Measurements from ENCODE around the gene AGAP1.
"Not testable (repeated sequence)": the region's sequence is repeated elsewhere in the genome, so short reads cannot be mapped to it uniquely, and the experiment has no call there.

Gene AGAP1

DNA sequence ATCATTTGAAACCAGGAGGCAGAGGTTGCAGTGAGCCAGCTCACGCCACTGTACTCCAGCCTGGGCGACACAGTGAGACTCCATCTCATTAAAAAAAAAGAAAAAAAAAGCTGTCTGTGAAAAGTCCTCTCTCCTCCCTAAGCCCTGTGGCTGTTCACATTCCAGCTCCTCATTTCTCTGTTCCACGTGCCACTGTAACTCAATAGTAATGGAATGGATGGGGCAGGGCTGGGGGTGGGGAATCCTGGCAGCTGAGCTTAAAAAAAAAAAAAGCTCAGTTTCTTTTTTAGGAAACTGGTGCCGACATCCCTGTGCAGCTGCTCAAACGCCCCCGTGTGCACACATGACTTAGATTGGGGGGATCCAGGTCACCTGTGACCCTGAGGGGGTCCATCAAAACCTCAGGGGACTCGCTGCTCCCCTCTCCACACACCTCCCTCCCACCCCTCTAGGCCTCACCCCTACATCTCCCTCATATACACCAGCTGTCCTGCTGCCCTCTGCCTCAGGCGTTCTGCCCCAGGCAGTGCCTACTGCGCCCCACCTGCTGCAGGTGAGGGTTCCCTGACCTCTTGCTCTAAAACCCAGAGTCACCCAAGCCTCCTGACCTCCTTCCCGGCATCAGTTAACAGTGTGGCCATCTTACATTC lies 255.4 kb downstream of the AGAP1 start:
- 92 to 93% methylated on average over 10 of the region's 10 CpGs for WGBS, 2 experiments
- no peak overlapping the region for H3K27ac ChIP-seq (ENCODE audit: insufficient read depth, low read depth, low read length, poor library complexity, severe bottlenecking)
- H3K36me3 ChIP-seq (ENCODE audit: control insufficient read depth, insufficient read depth, low read length): peaks cover 9% of the 10 kb centered on the region

DNA sequence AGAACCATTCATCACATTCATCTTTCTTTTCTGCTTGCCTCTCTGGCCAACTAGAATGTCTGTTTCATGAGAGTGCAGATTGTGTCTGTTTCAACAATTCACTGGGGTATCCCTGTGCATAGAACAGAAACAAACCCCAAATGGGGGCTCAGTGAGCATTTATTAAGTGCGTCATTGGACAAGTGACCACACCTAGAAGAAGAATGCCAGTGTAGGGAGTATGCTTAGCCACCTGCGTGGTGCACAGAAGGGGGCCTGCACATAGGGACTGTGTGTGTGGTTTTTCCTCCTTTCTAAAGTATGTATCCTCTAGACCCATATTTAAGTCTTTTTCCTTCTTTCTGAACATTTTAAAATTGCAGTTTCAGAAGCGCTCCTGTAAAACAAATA lies 255.9 kb downstream of the AGAP1 start:
- Histone ChIP-seq H3K27ac (ENCODE audit: insufficient read depth, low read depth, low read length, poor library complexity, severe bottlenecking) (no peak overlapping the region), H3K4me3 (ENCODE audit: insufficient read depth, low read depth, low read length) (no peak overlapping the region), H3K36me3 (ENCODE audit: control insufficient read depth, insufficient read depth, low read length) (peaks cover 9% of the 10 kb centered on the region), H3K27me3 (ENCODE audit: control insufficient read depth, insufficient read depth, low read length, poor library complexity, severe bottlenecking) (no peaks in the 10 kb centered on the region), H3K9me3 (ENCODE audit: control insufficient read depth, low read length) (no peaks in the 10 kb centered on the region), H3K4me1 (ENCODE audit: control insufficient read depth, insufficient read depth, low read length) (peaks cover 8% of the 10 kb centered on the region)
- 94 to 99% methylated on average over 3 of the region's 3 CpGs for WGBS, 2 experiments

More for the DNA sequence above, 255.4 kb downstream of the AGAP1 start:
- Histone ChIP-seq H3K27me3 (ENCODE audit: control insufficient read depth, insufficient read depth, low read length, poor library complexity, severe bottlenecking) (no peaks in the 10 kb centered on the region), H3K4me3 (ENCODE audit: insufficient read depth, low read depth, low read length) (no peak overlapping the region), H3K4me1 (ENCODE audit: control insufficient read depth, insufficient read depth, low read length) (peaks cover 3% of the 10 kb centered on the region), H3K9me3 (ENCODE audit: control insufficient read depth, low read length) (no peaks in the 10 kb centered on the region)

DNA sequence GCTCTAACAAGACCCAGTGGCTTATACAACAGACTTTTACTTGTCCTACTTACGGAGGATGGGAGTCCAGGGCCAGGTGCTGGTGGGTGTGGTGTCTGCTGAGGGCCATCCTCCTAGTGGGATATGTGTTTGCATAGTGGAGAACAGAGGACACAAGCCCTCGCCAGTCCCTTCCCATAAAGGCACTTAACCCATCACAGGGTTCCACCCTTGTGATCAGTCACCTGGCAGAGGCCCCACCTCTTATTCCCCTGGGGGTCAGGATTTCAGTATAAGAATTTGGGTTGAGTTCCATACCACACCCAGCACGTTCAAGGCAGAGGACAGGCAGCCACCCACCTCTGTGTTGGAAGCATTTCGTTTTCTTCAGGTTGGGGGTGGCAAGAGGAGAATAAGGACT lies 259.0 kb downstream of the AGAP1 start:
- H3K36me3 ChIP-seq (ENCODE audit: control insufficient read depth, insufficient read depth, low read length): peaks cover 9% of the 10 kb centered on the region
- 89 to 100% methylated on average over 3 to 4 of the region's 4 CpGs for WGBS, 2 experiments
- peaks cover 25% of the 10 kb centered on the region for H3K4me1 ChIP-seq (ENCODE audit: control insufficient read depth, insufficient read depth, low read length)
- no peaks in the 10 kb centered on the region for H3K9me3 ChIP-seq (ENCODE audit: control insufficient read depth, low read length)
- no peak overlapping the region for H3K4me3 ChIP-seq (ENCODE audit: insufficient read depth, low read depth, low read length)
- H3K27ac ChIP-seq (ENCODE audit: insufficient read depth, low read depth, low read length, poor library complexity, severe bottlenecking): no peak overlapping the region
- H3K27me3 ChIP-seq (ENCODE audit: control insufficient read depth, insufficient read depth, low read length, poor library complexity, severe bottlenecking): no peaks in the 10 kb centered on the region

DNA sequence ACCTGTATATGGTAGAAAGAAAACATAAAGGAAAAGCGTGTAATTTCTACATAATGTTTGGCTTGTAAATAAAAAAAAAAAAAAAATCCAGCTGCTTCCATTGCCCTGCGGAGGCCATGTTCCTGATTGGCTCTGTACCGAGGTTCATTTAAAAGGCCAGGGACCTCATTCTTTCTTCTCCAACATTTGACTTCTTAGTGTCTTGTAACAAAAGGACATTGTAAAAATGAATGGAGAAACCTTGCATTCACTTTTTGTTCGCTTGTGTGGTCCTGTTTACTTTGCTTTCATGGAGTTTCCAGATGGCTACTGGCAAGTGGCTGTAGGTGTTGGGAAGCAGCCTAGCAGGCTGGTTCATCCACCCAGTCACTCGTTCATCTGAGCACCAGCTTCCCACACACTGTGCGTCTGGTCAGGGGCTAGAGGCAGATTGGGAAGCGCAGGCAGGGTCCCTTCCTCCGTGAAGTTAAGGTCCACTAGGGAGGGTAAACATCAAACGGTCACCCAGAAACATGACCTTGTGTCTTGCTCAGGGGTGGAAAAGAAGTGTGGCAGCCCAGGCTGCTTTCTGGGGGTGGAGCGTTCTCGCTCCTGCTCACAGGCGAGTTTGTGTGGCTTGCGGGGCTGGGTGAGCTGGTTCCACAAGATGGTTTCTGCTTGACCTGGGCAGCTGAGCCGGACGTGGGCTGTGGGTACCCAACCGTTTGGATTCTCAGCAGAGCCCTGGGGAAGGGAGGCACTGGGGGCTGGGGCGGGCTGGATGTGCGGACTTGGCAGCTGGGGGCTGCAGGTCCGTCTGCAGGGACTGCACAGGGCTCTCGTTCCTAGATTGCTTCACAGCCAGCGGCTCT lies 260.7 kb downstream of the AGAP1 start:
- Histone ChIP-seq H3K9me3 (ENCODE audit: control insufficient read depth, low read length) (no peaks in the 10 kb centered on the region), H3K4me3 (ENCODE audit: insufficient read depth, low read depth, low read length) (no peak overlapping the region), H3K4me1 (ENCODE audit: control insufficient read depth, insufficient read depth, low read length) (peaks cover 25% of the 10 kb centered on the region), H3K36me3 (ENCODE audit: control insufficient read depth, insufficient read depth, low read length) (peaks cover 9% of the 10 kb centered on the region), H3K27me3 (ENCODE audit: control insufficient read depth, insufficient read depth, low read length, poor library complexity, severe bottlenecking) (no peaks in the 10 kb centered on the region), H3K27ac (ENCODE audit: insufficient read depth, low read depth, low read length, poor library complexity, severe bottlenecking) (no peak overlapping the region)
- 81 to 82% methylated on average over 21 of the region's 21 CpGs for WGBS, 2 experiments

DNA sequence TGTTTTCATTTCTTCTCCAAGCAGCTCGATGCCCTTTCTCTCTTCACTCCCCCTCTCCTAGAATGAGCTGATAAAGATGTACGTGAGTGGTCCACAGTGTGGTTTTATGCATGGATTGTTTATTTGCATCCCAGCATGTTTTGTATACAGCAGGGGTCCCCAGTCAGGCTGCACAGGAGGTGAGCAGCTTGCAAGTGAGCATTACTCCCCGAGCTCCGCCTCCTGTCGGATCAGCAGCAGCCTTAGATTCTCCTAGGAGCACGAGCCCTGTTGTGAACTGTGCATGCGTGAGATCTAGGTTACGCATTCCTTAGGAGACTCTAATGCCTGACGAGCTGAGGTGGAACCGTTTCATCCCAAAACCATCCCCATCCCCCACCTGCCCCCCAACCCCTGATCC lies 262.6 kb downstream of the AGAP1 start:
- peaks cover 25% of the 10 kb centered on the region for H3K4me1 ChIP-seq (ENCODE audit: control insufficient read depth, insufficient read depth, low read length)
- H3K9me3 ChIP-seq (ENCODE audit: control insufficient read depth, low read length): no peaks in the 10 kb centered on the region
- no peak overlapping the region for H3K4me3 ChIP-seq (ENCODE audit: insufficient read depth, low read depth, low read length)
- H3K27me3 ChIP-seq (ENCODE audit: control insufficient read depth, insufficient read depth, low read length, poor library complexity, severe bottlenecking): no peaks in the 10 kb centered on the region
- no peak overlapping the region for H3K27ac ChIP-seq (ENCODE audit: insufficient read depth, low read depth, low read length, poor library complexity, severe bottlenecking)
- H3K36me3 ChIP-seq (ENCODE audit: control insufficient read depth, insufficient read depth, low read length): no peaks in the 10 kb centered on the region
- WGBS, 2 experiments: 42 to 43% methylated on average over 9 to 10 of the region's 10 CpGs

DNA sequence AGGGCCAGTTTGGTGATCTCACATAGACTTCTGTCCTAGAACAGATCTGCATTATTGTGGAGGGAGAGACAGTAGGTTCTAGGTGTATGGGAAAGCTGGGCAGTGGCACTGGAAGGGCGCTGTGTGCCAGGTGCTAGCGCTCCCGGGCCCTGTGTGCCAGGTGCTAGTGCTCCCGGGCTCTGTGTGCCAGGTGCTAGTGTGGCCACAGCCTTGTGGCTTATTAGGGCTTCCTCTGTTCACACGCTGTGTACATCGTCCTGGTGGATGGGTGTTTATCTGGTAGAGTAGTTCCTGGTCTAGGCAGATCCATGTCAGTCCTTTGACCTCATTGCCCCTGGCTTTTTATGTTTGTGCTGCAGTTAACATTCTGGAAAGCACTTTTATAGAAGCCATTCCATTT lies 263.4 kb downstream of the AGAP1 start:
- H3K36me3 ChIP-seq (ENCODE audit: control insufficient read depth, insufficient read depth, low read length): no peaks in the 10 kb centered on the region
- H3K27me3 ChIP-seq (ENCODE audit: control insufficient read depth, insufficient read depth, low read length, poor library complexity, severe bottlenecking): no peaks in the 10 kb centered on the region
- 95 to 98% methylated on average over 6 of the region's 6 CpGs for WGBS, 2 experiments
- H3K27ac ChIP-seq (ENCODE audit: insufficient read depth, low read depth, low read length, poor library complexity, severe bottlenecking): no peak overlapping the region
- no peaks in the 10 kb centered on the region for H3K9me3 ChIP-seq (ENCODE audit: control insufficient read depth, low read length)
- H3K4me1 ChIP-seq (ENCODE audit: control insufficient read depth, insufficient read depth, low read length): peaks cover 25% of the 10 kb centered on the region
- no peak overlapping the region for H3K4me3 ChIP-seq (ENCODE audit: insufficient read depth, low read depth, low read length)

DNA sequence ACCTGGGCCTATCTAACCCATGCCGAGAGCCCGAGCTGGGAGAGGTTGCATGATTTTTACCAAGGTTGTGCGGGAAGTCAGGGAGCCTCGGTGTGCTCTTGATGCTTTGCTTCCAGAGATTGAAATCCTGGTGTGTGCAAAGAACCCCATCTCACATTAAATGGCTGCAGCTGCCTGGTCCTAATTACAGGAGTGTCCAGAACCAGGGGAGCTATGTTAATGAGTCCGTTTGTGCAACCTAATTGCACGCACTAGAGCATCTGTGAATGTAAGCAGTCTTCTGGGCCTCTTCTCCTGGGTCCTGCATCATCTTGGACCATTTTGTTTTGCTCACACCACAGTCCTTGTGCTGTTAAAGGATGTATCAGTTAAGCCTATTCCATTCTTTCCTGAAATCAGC lies 263.8 kb downstream of the AGAP1 start:
- Histone ChIP-seq H3K4me3 (ENCODE audit: insufficient read depth, low read depth, low read length) (no peak overlapping the region), H3K9me3 (ENCODE audit: control insufficient read depth, low read length) (no peaks in the 10 kb centered on the region), H3K27me3 (ENCODE audit: control insufficient read depth, insufficient read depth, low read length, poor library complexity, severe bottlenecking) (no peaks in the 10 kb centered on the region), H3K4me1 (ENCODE audit: control insufficient read depth, insufficient read depth, low read length) (peaks cover 25% of the 10 kb centered on the region), H3K27ac (ENCODE audit: insufficient read depth, low read depth, low read length, poor library complexity, severe bottlenecking) (no peak overlapping the region), H3K36me3 (ENCODE audit: control insufficient read depth, insufficient read depth, low read length) (no peaks in the 10 kb centered on the region)
- WGBS, 2 experiments: 95 to 96% methylated on average over 6 of the region's 6 CpGs

DNA sequence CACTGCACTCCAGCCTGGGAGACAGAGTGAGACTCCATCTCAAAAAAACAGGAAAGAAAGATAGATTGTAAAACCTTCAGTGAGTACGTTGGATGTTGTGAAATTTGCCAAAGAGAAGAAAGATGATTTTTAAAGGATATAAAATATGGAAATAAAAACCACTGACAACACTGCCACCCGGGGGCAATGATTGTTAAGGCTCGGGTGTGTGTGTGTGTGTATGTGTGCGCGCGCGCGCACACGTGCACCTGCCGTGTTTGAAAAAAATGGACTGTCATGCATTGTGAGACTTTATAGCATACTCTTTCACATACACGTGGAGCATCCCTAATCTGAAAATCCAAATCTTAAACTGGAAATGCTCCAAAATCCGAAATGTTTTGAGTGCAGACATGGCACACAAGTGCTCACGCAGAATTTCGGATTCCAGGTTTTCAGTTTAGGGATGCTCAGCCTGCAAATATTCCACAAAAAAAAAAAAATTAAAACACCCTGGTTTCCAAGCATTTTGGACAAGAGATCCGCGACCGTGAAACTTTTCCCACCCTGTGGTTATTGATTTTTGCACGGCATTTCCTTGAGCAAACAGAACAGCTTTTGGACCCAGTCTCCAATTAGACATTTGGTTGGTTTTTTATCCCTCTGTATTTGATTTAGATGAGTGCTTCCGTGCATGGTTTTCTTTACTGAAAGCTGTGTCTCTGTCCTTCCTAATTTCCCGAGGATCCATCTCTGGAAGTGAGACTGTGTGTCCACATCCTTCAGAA lies 269.2 kb downstream of the AGAP1 start:
- Histone ChIP-seq H3K9me3 (ENCODE audit: control insufficient read depth, low read length) (no peaks in the 10 kb centered on the region), H3K4me1 (ENCODE audit: control insufficient read depth, insufficient read depth, low read length) (no peaks in the 10 kb centered on the region), H3K27me3 (ENCODE audit: control insufficient read depth, insufficient read depth, low read length, poor library complexity, severe bottlenecking) (no peaks in the 10 kb centered on the region), H3K36me3 (ENCODE audit: control insufficient read depth, insufficient read depth, low read length) (no peaks in the 10 kb centered on the region), H3K27ac (ENCODE audit: insufficient read depth, low read depth, low read length, poor library complexity, severe bottlenecking) (no peak overlapping the region), H3K4me3 (ENCODE audit: insufficient read depth, low read depth, low read length) (no peak overlapping the region)
- 93% methylated on average over 20 of the region's 20 CpGs for WGBS, 2 experiments

DNA sequence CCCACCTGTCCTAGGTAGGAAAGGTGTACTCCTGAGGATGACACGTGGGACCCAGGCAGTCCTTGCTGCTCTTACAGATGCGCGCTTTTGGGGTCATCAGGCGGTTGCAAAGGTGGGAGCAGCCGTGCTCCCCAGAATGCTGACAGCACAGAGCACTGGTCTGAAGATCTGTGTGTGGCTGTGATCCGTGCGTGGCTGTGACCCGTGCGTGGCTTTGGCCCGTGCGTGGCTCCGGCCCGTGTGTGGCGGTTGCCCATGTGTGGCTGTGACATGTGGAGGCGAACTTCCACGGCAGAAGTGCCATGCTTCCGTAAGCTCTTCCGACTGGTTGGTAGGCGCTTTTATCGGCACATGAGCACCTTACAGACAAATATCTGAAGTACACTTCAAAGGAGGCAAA lies 270.0 kb downstream of the AGAP1 start:
- Histone ChIP-seq H3K27ac (ENCODE audit: insufficient read depth, low read depth, low read length, poor library complexity, severe bottlenecking) (no peak overlapping the region), H3K4me3 (ENCODE audit: insufficient read depth, low read depth, low read length) (no peak overlapping the region), H3K36me3 (ENCODE audit: control insufficient read depth, insufficient read depth, low read length) (no peaks in the 10 kb centered on the region), H3K4me1 (ENCODE audit: control insufficient read depth, insufficient read depth, low read length) (no peaks in the 10 kb centered on the region), H3K27me3 (ENCODE audit: control insufficient read depth, insufficient read depth, low read length, poor library complexity, severe bottlenecking) (no peaks in the 10 kb centered on the region), H3K9me3 (ENCODE audit: control insufficient read depth, low read length) (no peaks in the 10 kb centered on the region)
- 95 to 97% methylated on average over 20 of the region's 20 CpGs for WGBS, 2 experiments

DNA sequence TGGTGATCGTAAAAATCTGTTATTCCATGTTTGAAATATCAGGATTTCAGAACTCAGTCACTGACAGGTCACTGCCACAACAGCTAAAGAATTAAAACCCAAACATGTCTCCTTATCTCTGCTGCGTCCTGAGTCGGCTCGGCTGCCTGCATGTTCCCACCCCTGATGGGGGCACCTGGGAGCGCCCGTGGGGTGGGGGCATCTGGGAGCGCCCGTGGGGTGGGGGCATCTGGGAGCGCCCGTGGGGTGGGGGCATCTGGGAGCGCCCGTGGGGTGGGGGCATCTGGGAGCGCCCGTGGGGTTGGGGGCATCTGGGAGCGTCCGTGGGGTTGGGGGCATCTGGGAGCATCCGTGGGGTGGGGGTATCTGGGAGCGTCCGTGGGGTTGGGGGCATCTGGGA lies 270.6 kb downstream of the AGAP1 start:
- H3K36me3 ChIP-seq (ENCODE audit: control insufficient read depth, insufficient read depth, low read length); H3K4me3 ChIP-seq (ENCODE audit: insufficient read depth, low read depth, low read length); H3K4me1 ChIP-seq (ENCODE audit: control insufficient read depth, insufficient read depth, low read length); H3K27me3 ChIP-seq (ENCODE audit: control insufficient read depth, insufficient read depth, low read length, poor library complexity, severe bottlenecking); H3K27ac ChIP-seq (ENCODE audit: insufficient read depth, low read depth, low read length, poor library complexity, severe bottlenecking); H3K9me3 ChIP-seq (ENCODE audit: control insufficient read depth, low read length): not testable (repeated sequence)
- 92% methylated on average over 12 to 14 of the region's 19 CpGs for WGBS, 2 experiments
